Measurements from ENCODE around the gene PLBD2.

PLBD2 gene

GRCh38 chr12:113369391-113369985 lies 11.1 kb downstream of the PLBD2 start:
- no peak for DNase-seq (ENCODE audit: low spot score)

DNA sequence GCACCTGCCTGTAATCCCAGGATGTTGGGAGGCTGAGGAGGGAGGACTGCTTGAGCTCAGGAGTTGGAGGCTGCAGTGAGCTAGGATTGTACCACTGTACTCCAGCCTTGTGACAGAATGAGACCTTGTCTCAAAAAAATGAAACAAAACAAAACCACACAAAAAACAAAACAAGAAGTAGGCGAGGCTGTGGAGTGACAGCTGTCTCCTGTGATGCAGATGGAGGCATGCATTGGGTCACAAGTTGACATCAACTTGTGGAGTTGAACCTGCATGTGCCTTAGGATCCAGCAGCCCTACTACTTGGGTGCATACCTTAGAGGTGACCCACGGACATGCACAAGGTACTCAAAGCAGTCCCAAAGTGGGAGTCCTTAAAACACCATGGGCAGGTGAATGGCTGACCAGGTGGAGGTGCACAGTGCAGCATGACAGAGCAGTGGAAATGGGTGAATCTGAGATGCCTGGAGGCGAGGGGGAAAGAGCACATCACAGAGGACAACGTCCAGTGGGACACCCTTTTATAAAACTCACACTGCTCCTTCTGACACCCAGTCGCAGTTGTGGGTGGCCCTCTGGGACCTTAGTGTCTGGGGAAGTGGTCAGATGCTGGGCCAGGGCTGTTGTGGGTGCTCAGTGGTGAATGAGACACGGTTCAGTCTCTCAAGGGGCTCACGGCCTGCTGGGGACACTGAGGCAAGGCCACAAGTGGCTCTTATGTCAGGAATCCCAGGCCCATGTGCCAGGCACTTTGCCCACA lies 12.7 kb downstream of the PLBD2 start:
- DNase-seq (ENCODE audit: low spot score), result no peak

GRCh38 chr12:113371808-113372207 lies 13.4 kb downstream of the PLBD2 start:
- no peak for DNase-seq (ENCODE audit: low spot score)

DNA sequence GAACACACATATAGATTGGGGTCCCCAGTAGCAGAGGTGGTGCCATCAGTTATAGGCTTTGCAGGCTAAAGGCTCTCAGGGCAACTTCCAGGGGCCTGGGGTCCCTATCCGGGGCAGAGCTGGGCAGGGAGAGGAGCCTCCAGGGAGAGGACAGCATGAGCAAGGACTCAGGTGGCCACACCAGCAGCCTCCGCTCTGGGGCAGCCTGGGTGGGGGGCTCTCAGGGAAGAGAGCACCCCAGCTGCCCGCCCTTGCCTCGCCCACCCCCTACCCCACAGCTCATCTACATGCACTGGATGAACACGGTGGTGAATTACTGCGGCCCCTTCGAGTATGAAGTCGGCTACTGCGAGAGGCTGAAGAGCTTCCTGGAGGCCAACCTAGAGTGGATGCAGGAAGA lies 14.0 kb downstream of the PLBD2 start:
- DNase-seq (ENCODE audit: low spot score), result no peak

DNA sequence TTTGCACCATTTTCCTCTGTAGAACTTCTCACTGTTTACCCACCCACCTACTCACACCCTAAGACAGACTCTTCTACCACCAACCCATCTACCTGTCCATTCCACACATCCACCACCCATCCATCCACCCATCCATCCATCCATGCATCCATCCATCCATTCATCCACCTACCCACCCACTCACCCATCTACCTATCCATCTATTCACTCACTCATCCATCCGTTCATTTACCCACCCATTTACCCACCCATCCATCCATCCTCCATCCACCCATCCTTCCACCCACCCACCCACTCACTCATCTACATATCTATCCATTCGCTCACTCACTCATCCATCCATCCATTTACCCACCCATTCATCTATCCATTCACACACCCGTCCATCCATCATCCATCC lies 15.1 kb downstream of the PLBD2 start:
- DNase-seq (ENCODE audit: low spot score), result no peak

DNA sequence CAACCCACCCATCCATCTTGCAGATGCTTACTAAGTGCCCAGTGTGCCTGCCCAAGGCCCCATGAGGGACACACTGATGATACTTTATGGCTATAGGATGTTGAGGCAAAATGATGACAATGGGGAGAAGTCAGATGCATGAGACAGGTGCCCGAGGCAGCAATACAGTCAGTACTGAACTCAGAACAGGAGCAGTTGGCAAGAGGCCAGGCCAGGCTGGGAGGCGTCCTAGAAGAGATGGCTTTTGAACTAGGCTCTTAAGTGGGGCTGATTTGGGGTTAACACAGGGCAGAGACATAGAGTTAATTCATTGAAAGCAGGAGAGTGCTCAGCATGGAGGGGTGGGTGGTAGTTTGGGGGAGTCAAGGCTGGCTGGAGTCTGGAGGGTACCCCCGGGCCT lies 15.6 kb downstream of the PLBD2 start:
- DNase-seq (ENCODE audit: low spot score), result no peak

GRCh38 chr12:113374823-113375428 lies 16.5 kb downstream of the PLBD2 start:
- DNase-seq (ENCODE audit: low spot score), result no peak

GRCh38 chr12:113378291-113378690 lies 19.9 kb downstream of the PLBD2 start:
- no peak for DNase-seq (ENCODE audit: low spot score)

DNA sequence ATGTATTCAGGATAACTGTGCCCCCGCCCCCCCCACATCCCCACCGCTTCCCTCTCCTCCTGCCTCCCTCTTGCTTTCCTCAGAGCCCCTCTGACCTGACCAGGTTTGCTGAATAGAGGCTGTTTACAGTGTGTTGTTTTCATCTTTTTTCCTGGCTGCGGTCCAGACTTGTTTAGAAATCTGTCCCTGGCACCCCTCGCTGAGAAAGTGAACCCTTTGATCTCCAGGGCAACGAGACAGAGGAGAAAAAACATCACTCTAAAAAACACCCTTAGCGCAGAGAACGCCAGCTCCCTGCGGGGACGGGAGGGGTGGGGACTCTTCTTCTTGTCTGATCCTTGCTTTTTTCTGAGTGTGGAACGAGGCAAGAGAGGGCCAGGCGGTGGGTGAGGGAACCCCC lies 22.8 kb downstream of the PLBD2 start:
- DNase-seq (ENCODE audit: low spot score), result no peak

- DNase-seq (ENCODE audit: low spot score), result no peak
These were observed 23.8 kb downstream of the PLBD2 start for GRCh38 chr12:113382206-113382605.

- no peak for DNase-seq (ENCODE audit: low spot score)
These were observed 26.4 kb downstream of the PLBD2 start for GRCh38 chr12:113384778-113385177.

DNA sequence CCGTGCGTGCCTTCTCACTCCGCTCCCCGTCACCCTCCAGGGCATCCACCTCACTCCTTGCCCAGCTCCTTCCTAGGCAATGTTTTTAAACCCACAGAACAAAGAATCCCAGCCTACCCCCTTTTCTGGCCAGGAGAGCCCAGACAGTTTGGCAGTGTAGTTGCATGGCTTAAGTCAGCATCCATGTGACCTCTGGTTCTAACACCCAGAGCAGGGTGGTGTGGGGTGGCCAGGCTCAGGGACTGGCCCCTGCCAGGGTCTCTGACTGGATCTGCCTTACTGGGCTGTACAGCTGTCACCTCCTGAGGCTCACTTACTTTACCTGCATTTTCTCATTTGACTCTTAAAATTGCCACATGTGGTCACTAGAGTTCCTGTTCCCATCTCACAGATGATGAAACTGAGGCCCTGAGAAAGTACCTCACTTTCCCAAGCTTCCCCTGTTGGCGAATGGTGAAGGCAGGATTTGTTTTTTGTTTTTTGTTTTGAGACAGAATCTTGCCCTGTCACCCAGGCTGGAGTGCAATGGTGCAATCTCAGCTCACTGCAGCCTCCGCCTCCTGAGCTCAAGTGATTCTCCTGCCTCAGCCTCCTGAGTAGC lies 27.0 kb downstream of the PLBD2 start:
- no peak for DNase-seq (ENCODE audit: low spot score)

DNA sequence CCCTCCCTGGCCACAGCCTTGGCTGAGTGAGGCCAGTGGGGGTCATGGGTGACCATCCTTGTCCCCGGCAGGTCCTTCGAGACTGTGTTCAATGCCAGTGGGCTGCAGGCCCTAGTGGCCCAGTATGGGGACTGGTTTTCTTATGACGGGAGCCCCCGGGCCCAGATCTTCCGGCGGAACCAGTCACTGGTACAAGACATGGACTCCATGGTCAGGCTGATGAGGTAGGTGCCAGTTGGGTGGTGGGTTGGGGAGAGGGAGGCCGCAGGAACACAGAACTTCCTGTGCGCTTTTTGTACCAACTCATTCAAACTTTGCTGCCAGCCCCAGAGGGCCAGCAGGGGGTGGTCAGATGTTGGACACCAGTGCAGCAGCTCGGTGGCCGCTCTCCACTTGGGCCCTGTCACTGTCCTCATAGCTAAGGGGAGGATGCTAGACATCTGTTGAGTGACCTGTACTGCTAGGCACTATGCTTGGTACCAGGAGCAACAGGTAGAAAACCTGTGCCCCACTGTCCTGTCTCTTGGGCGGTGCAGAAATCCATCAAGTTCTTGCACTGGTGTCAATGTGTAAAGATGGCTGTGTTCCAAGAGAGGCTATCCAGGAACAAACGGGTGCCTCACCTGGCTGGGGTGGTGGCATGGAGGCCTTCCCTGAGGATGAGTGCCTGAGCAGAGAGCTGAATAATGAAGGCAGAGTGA lies 28.6 kb downstream of the PLBD2 start:
- no peak for DNase-seq (ENCODE audit: low spot score)

GRCh38 chr12:113387631-113388030 lies 29.2 kb downstream of the PLBD2 start:
- DNase-seq (ENCODE audit: low spot score), result no peak

DNA sequence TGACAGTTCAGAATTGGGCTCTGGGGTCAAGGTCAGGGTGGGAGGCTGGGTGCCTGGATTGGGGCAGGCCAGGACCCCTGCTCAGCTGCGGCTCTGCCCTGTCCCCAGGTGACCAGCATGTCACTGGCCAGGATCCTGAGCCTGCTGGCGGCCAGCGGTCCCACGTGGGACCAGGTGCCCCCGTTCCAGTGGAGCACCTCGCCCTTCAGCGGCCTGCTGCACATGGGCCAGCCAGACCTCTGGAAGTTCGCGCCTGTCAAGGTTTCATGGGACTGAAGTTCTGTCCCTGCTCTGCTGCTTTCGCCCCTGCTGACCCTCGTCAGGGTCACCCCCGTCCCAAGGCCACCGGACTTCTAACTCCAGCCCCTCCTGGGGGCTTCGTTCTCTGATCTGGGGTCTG lies 30.0 kb downstream of the PLBD2 start:
- no peak for DNase-seq (ENCODE audit: low spot score)

GRCh38 chr12:113390064-113391043 lies 32.0 kb downstream of the PLBD2 start:
- DNase-seq (ENCODE audit: low spot score), result no peak

DNA sequence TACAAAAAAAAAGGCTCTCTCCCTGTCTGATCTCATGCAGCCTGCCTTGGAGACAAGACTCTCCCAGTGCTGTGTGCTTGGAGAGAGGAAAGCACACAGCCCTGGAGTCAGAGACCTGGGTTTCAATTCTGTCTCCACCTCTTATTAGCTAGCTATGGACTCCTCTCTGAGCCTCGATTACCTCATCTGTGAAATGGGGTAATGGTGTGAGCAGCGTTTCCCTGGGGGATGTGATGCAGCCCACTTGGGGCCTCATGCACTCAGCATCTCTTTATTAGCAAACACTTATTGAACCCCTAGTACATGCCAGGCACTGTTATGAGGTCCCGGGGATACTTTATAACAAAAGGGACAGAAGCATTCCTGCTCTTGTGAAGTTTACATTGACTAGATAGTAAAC lies 32.8 kb downstream of the PLBD2 start:
- DNase-seq (ENCODE audit: low spot score), result no peak

DNA sequence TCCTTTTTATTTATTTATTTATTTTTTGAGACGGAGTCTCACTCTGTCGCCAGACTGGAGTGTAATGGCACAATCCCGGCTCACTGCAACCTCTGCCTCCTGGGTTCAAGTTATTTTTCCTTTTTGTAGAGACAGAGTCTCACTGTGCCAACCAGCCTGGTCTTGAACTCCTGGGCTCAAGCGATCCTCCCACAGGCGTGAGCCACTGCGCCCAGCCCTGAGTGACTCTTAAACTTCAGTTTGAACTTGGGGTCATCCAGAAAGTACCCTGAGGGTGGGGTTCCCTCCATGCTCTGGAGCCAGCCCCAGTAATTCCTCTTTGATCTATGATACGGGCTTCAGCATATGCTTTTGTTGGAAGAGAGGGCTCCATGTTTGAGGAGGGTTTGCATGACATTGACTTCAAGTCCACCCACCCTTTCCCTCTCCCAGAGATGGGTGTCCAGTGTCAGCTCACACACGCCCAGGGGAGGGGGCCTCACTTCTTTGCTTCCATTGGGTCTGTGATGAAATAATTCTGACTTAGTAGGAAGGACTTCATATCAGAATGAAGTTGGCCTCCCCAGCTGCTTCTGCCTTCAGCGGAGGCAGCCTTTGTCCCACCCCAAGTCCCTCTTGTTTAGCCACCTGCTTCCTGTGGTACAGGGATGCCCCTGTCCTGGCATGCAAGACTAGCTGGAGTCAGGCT lies 33.4 kb downstream of the PLBD2 start:
- DNase-seq (ENCODE audit: low spot score), result no peak

DNA sequence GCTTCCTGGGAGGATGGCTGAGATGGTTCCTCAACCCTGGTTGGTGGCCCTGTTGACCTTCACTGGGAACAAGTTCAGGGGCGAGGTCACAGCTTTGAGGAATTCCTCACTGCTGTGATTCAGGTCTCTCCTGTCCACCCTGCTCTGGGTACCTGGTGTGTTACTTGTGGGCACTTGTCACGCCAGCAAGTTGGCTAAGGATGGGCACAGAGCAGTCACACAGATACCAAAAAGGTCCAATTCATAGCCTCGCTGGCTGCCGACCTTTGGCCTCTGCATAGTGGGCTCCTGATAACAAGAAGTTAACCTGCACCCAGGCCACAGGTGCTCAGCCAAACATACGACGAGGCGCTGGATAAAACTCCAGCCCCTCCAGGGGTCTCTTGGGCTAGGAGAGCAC lies 34.1 kb downstream of the PLBD2 start:
- no peak for DNase-seq (ENCODE audit: low spot score)

DNA sequence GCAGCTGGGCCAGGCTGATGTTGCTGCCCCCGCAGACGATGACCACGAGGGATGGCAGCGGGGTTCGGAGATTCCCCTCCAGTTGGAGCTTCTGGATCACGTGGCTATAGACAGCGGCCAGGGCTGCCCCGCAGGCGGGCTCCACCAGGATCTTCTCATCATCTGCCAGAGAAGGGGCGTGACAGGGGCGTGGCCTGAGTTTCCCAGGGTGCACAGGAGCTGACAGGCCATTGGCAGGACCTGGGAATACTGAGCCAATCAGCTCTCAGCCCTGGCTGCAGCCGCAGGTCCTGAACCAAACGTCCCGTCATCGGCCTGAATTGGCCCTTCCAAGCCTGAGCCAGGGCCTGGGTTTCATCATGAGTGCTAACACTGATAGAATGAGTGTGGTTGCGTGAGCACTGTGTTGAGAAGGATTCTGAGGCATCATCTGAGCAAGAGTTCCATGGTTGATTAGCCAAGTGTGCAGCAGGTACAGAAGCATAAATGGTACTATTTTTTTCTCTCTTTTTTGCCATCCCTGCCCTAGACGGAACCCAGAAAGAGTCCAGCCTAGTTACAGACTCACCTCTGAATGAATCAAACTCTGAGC lies 34.7 kb downstream of the PLBD2 start:
- DNase-seq (ENCODE audit: low spot score), result peak; percentile 80

Data from ecto neural progenitor cell (in vitro differentiated cells).